ENCODE results near the gene IRX1. TPM values are rescaled to one million over a fixed set of nuclear protein-coding genes. Genes with fewer than 3 reads are reported as not detected.

IRX1 gene
- polyA plus RNA-seq, 1 of the 3 experiments (the other 2 are of a cell fraction): not detected

GRCh38 chr5:3598207-3598606 lies 2.6 kb downstream of the IRX1 start:
- H4K20me1 ChIP-seq (ENCODE audit: insufficient read depth): no peaks in the 10 kb centered on the region
- no peaks in the 10 kb centered on the region for H3F3A ChIP-seq (replicated peaks; ENCODE audit: insufficient read depth)
- TF ChIP-seq RAD21 (IDR thresholded peaks at IDR 0.05; ENCODE audit: low read length): no peak
- TF ChIP-seq SMC3 (IDR thresholded peaks at IDR 0.05; ENCODE audit: low read depth, low read length): no peak
- no peak for TF ChIP-seq FOSL2 (IDR thresholded peaks at IDR 0.05; ENCODE audit: borderline replicate concordance, low read depth)
- TF ChIP-seq ZBTB33 (IDR thresholded peaks at IDR 0.05; ENCODE audit: borderline replicate concordance, low read depth): no peak
- TF ChIP-seq GABPA (IDR thresholded peaks at IDR 0.05; ENCODE audit: low read depth): no peak
- TF ChIP-seq NFIC (IDR thresholded peaks at IDR 0.05; ENCODE audit: borderline replicate concordance): no peak
- TF ChIP-seq FOXJ3 (CRISPR knock-in tag; IDR thresholded peaks at IDR 0.05): no peak
- TF ChIP-seq, protein P1, sequence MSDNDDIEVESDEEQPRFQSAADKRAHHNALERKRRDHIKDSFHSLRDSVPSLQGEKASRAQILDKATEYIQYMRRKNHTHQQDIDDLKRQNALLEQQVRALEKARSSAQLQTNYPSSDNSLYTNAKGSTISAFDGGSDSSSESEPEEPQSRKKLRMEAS (IDR thresholded peaks at IDR 0.05; ENCODE audit: low read depth): no peak
- TF ChIP-seq MXI1 (IDR thresholded peaks at IDR 0.05; ENCODE audit: low read depth, low read length): no peak
- H3K36me3 ChIP-seq (replicated peaks in 1 of 2; ENCODE audit: control insufficient read depth in 1 of 2, insufficient read depth in 2 of 2, low read length in 1 of 2): no peaks in the 10 kb centered on the region
- H3K27me3 ChIP-seq (ENCODE audit: insufficient read depth): peaks cover 82% of the 10 kb centered on the region
- H3K27ac ChIP-seq (ENCODE audit: low read depth in 2 of 2, low read length in 1 of 2): no peak overlapping the region
- CTCF ChIA-PET: interaction anchor here (1.1 kb wide), 1 partner anchor 20 kb away, joined by 3 read pairs; no protein-coding TSS in a partner anchor
- no peak for DNase-seq
- H3K4me1 ChIP-seq (ENCODE audit: control insufficient read depth in 1 of 2, insufficient read depth in 2 of 2, low read depth in 1 of 2, low read length in 1 of 2): no peaks in the 10 kb centered on the region
- H3K79me2 ChIP-seq (ENCODE audit: insufficient read depth): no peaks in the 10 kb centered on the region
- H3K9me3 ChIP-seq: no peaks in the 10 kb centered on the region
- H3K9me2 ChIP-seq: no peaks in the 10 kb centered on the region
- no peak overlapping the region for H3K4me3 ChIP-seq (ENCODE audit: low read depth in 2 of 2, low read length in 1 of 2)
- 14% methylated on average over 8 of the region's 8 CpGs for WGBS (ENCODE audit: low lambda C conversion rate)
- H2AFZ ChIP-seq (ENCODE audit: low read depth): no peak overlapping the region
- H3K9ac ChIP-seq: no peak overlapping the region
- no peak overlapping the region for H3K4me2 ChIP-seq
- POLR2A ChIA-PET: no interaction called here

DNA sequence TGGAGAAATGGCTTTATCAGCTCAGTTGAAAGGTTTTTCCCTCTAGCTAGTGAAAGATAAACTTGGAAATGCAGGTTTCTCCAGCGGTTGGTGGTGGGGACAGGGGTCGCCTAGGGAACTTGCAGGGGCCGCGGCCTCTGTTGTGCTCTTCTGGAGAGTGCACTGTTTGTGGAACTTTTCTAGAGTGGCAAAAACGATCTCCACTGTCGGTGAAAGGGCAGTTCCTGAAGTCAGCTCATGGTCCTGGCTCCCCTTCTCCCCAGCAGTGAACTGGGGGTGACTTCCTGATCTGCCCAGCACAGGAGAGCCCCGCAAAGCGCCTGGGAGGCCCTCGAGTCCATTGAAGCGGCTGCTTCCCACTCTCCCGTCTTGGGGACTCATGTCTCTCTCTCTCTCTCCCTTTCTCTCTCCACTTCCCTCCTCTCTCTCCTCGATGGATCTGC lies 3.2 kb downstream of the IRX1 start:
- Histone ChIP-seq H4K20me1 (ENCODE audit: insufficient read depth) (no peaks in the 10 kb centered on the region), H3K36me3 (replicated peaks in 1 of 2; ENCODE audit: control insufficient read depth in 1 of 2, insufficient read depth in 2 of 2, low read length in 1 of 2) (no peaks in the 10 kb centered on the region), H3K9me3 (no peaks in the 10 kb centered on the region), H3K4me3 (ENCODE audit: low read depth in 2 of 2, low read length in 1 of 2) (no peak overlapping the region), H3K79me2 (ENCODE audit: insufficient read depth) (no peaks in the 10 kb centered on the region), H3K9ac (no peak overlapping the region), H3K4me1 (ENCODE audit: control insufficient read depth in 1 of 2, insufficient read depth in 2 of 2, low read depth in 1 of 2, low read length in 1 of 2) (no peaks in the 10 kb centered on the region), H3K27me3 (ENCODE audit: insufficient read depth) (peaks cover 82% of the 10 kb centered on the region), H3K27ac (ENCODE audit: low read depth in 2 of 2, low read length in 1 of 2) (no peak overlapping the region), H2AFZ (ENCODE audit: low read depth) (no peak overlapping the region), H3K9me2 (no peaks in the 10 kb centered on the region), H3K4me2 (no peak overlapping the region), H3F3A (replicated peaks; ENCODE audit: insufficient read depth) (no peaks in the 10 kb centered on the region)
- WGBS (ENCODE audit: low lambda C conversion rate): 7% methylated on average over 7 of the region's 12 CpGs
- TF ChIP-seq FOXM1 (IDR thresholded peaks at IDR 0.05; ENCODE audit: low read depth) (no peak), GABPA (IDR thresholded peaks at IDR 0.05; ENCODE audit: low read depth) (no peak), ZBTB33 (IDR thresholded peaks at IDR 0.05; ENCODE audit: borderline replicate concordance, low read depth) (no peak), EP300 (IDR thresholded peaks at IDR 0.05; ENCODE audit: borderline replicate concordance in 1 of 2, low read depth in 1 of 2, low read length in 1 of 2) (no peak), YY1 (IDR thresholded peaks at IDR 0.05; ENCODE audit: low read depth) (no peak), RAD21 (IDR thresholded peaks at IDR 0.05; ENCODE audit: low read length) (no peak)
- peak; percentile 12 for DNase-seq
- ChIA-PET CTCF (interaction anchor here (1.1 kb wide), 1 partner anchor 20 kb away, joined by 3 read pairs; no protein-coding TSS in a partner anchor), POLR2A (no interaction called here)
